ENCODE measurements around the gene PORCN.

- TF ChIP-seq ATF3 (CRISPR knock-in tag; conservative IDR thresholded peaks at IDR 0.05), result no peak
- TF ChIP-seq CTCF (IDR thresholded peaks at IDR 0.05), result no peak
- no peak for TF ChIP-seq CBFB (CRISPR knock-in tag; IDR thresholded peaks at IDR 0.05; ENCODE audit: low read depth)
- TF ChIP-seq MAX (CRISPR knock-in tag; IDR thresholded peaks at IDR 0.05), result no peak
- no peak for TF ChIP-seq TEAD4 (CRISPR knock-in tag; IDR thresholded peaks at IDR 0.05)
- no peak for TF ChIP-seq CREB1 (CRISPR knock-in tag; IDR thresholded peaks at IDR 0.05)
These were observed 48.2 kb upstream of the PORCN start for GRCh38 chrX:48460606-48461005.

Data from WTC11 (cell line).